ENCODE measurements around the gene AP1G1.
"Not testable (repeated sequence)": the region's sequence is repeated elsewhere in the genome, so short reads cannot be mapped to it uniquely, and the experiment has no call there.

The AP1G1 gene

DNA sequence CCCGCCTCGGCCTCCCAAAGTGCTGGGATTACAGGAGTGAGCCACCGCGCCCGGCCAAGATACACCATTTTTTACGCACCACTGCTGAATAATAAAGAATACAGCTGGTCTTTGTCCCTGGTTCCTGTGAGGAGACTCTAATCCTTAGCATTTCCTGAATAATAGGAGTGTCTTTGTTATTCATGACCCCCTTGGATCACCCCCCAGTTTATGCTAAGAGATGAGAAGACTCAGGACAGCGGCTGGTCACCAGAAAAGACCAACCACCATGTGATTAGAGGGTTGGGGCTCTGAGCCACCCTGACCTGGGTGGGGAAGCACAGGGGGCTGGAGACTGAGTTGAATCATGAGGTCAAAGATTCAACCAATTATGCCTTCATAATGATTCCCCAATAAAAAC, 101.4 kb downstream of the AP1G1 start:
- no peak for DNase-seq

DNA sequence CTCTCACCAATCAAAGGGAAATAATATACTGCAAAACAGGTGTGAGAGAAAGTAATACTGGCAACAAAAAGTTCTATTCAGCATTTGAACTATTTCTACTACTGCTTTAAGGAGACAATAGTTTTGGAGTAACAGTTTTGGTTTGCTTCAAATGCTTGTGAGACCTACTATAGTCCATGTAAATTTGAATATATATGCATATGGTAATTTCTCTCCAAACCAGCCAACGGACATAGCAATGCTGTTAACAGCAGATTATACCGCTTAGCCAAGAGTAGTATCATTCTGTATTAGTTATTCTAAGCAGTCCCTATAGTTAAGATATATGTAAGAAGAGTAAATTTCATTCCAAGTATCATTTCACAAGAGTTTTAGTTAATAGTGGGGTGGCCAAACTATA, 102.6 kb downstream of the AP1G1 start:
- DNase-seq: no peak

DNA sequence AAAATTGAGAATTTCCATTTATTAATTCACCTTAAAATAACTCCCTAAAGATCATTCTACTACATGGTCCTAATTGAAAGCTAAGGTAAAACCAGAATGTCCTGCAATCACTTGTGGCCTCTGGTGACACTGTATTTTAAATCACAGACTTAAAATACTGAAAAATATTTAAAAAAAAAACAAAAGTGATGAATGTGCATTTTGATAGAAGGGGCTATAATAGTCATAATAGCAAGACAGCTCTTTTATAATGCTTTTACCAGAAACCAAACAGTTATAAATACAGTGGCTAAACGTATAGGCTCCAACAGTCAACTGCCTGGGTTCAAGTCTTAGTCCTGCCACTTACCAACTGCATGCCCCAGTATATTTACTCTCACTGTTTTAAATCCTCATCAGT, 105.3 kb downstream of the AP1G1 start:
- no peak for DNase-seq

DNA sequence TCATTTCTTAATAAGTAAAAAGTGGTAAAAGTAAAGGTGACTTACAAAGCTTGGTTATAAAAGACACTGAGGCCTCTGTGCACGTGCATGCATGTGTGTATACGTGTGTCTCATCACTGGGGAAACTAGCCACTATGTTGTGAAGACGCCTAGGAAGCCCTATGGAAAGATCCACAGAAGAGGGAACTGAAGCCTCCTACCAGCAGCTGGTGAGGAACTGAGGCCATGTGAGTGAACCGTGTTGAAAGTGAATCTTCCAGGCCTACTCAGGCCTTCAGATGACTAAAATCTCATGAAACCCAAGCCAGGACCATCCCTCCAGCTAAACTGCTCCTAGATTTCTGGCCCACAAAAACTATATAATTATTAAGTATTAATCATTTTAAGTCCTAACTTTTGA, 107.8 kb downstream of the AP1G1 start:
- no peak for DNase-seq

DNA sequence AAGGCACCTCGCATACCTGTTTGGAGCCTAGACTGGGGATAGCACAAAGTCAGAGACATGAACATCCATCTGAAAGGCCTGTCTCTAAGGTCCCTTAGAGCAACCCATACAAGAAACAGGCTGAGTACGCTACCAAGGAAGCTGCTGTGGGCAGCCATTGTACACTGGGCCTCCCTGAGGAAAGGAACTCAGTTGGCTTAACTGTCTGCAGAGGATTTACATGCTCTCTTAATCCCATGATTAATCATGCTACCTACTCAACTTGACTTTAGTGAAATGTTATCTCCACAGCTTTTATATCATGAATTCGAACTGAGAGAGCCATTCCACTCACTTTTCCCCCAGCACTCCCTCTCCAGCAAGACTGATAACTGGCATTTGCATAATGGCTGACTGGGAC, 110.1 kb downstream of the AP1G1 start:
- DNase-seq: no peak

DNA sequence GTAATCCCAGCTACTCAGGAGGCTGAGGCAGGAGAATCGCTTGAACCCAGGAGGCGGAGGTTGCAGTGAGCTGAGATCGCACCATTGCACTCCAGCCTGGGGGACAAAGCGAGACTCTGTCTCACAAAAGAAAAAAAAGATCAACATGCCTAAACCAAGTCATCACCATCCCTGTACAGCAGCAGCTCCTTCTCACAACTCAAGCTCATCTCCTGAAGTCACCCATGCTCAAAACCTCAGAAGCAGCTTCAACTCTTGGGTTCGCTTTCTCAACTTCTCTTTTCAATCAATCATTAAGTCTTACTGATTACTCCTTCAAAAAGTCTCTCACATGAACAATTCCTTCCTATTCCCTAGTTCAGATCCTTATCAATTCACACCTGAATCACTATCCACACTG, 115.5 kb downstream of the AP1G1 start:
- DNase-seq: no peak

DNA sequence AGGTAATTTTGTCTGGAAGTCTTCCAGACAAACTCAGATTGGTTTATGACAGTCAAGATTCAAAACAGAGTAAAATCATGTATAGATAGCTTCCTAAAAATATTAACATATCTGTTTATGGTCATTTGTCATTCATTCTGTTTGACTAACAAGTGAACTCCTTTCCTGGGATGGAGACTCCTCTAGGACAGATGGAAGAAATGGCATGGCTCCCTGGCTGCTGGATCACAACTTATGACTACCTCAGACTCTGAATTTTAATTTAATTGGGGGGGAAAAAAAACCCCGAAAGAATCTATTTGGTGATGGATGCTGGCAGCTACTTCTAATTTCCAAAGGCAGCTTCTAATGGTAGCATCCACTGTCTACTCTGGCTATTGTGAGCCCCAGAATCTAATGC, 118.7 kb downstream of the AP1G1 start:
- DNase-seq: no peak

DNA sequence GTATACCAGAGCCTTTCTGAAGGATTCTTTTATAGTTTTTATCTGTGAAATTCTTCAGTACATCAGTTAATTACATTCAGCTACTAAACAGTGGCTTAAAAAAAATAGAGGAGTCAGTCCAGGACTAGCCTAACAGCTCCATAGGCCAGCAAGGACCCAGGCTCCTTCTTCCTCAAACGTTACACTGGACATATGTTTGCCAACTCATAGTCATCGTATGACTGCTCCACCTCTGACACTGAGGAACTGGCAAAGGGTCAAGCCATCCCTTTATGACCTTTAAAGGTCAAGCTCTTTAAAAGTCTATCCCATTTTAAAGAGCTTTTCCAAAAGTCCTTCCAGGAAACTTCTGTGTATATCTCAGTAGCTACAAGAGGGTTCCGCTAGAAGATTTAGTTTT, 120.8 kb downstream of the AP1G1 start:
- DNase-seq: no peak

DNA sequence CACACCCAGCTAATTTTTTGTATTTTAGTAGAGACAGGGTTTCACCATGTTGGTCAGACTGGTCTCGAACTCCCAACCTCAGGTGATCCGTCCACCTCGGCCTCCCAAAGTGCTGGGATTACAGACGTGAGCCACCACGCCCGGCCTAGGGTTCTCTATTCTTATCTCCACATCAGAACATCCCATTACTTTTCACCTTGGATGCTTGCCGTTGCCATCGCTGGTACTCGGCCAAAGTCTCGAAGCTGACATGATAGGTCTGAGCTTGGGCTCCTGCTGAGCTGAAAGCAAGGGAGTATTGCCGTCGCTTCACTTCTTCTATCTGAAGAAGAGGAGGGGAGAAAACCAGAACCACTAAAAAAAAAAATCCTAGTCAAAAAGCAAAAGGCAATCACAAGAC, 124.4 kb downstream of the AP1G1 start:
- DNase-seq: not testable (repeated sequence)

DNA sequence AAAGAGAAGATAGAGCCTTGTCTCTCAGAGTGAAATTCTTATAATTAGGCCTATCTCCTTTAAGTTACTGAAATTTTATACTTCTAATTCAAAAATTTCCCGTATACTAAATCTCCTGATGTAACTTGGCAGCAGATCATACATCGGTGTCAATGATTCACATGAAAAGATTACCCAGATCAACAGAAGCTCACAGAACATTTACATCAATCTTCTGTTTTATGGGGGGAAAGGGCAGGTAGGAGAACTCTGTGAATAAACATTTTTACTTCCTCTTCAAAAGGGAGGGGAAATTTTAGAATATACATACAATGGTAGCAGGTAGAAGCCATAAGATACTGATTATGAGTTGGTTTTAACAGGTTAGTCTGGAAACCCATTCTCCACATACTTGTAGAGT, 127.3 kb downstream of the AP1G1 start:
- no peak for DNase-seq
